IMR-90 (cell line): ENCODE data around the gene ZNF581. TPM values are rescaled to one million over a fixed set of nuclear protein-coding genes. Genes with fewer than 3 reads are reported as not detected.

Experiments used
- ATAC-seq: fragments of 200-7000 bp; cut with Tn5 transposase; 2 replicates; pipeline ENCODE4 v1.9.1; 2020; ENCODE audit warnings: low read depth, mild to moderate bottlenecking, moderate library complexity
- BruUV-seq: library from RNA; stranded (reverse); fragments of 400-500 nt; replicated peaks from 2 replicates; lab custom pipeline; 2021; lab: Mats Ljungman, UMichigan
- CTCF ChIA-PET: fragments of 300-600 bp; formaldehyde crosslinking; extraction: SDS; loops from one replicate; lab custom pipeline; 2021; ENCODE audit warnings: antibody characterized with exemption; lab: Yijun Ruan, JAX
- POLR2A ChIA-PET: fragments of 300-600 bp; sonication (Branson Sonifier 250); formaldehyde crosslinking; loops from one replicate; lab custom pipeline; 2022; ENCODE audit warnings: antibody characterized with exemption; ENCODE audit not compliant: unreplicated experiment; lab: Charles Lee
- DNase-seq: peaks from one replicate; pipeline ENCODE4 v3.0.0; 2013
- H2AFZ ChIP-seq: replicated peaks from 2 replicates; pipeline ENCODE3; 2013; ENCODE audit warnings: low read length, mild to moderate bottlenecking; ENCODE audit not compliant: poor library complexity
- H2AK5ac ChIP-seq: 2 replicates; pipeline ENCODE4 v1.6.1; 2013; ENCODE audit warnings: low read depth, low read length, inconsistent platforms
- H2AK9ac ChIP-seq: replicated peaks from 2 replicates; pipeline ENCODE3; 2013; ENCODE audit warnings: mild to moderate bottlenecking, low read depth, low read length, moderate library complexity; ENCODE audit not compliant: poor library complexity
- H2BK120ac ChIP-seq: 2 replicates; pipeline ENCODE4 v1.6.1; 2013; ENCODE audit warnings: low read depth, low read length, inconsistent platforms
- H2BK15ac ChIP-seq: 3 replicates; pipeline ENCODE4 v1.6.1; 2013; ENCODE audit warnings: low read depth, low read length, inconsistent platforms
- H2BK20ac ChIP-seq: 2 replicates; pipeline ENCODE4 v1.6.1; 2013; ENCODE audit warnings: low read depth, mild to moderate bottlenecking, inconsistent platforms, low read length, moderate library complexity
- H2BK5ac ChIP-seq: 2 replicates; pipeline ENCODE4 v1.6.1; 2013; ENCODE audit warnings: mild to moderate bottlenecking, low read depth, low read length, inconsistent platforms; ENCODE audit not compliant: poor library complexity, severe bottlenecking
- H3K14ac ChIP-seq: replicated peaks from 2 replicates; pipeline ENCODE4 v1.6.1; 2013; ENCODE audit warnings: low read depth, low read length, inconsistent platforms
- H3K18ac ChIP-seq: 2 replicates; pipeline ENCODE4 v1.6.1; 2013; ENCODE audit warnings: low read depth, low read length, control low read depth
- H3K23ac ChIP-seq: 2 replicates; pipeline ENCODE4 v1.6.1; 2013; ENCODE audit warnings: low read depth, low read length, inconsistent platforms
- H3K27ac ChIP-seq: 2 replicates; pipeline ENCODE4 v1.5.1; 2013; ENCODE audit warnings: mild to moderate bottlenecking, control low read depth, low read length; ENCODE audit not compliant: insufficient read depth
- H3K27me3 ChIP-seq: 2 replicates; pipeline ENCODE4 v1.6.1; 2013; ENCODE audit warnings: low read length; ENCODE audit not compliant: control insufficient read depth, insufficient read depth
- H3K36me3 ChIP-seq: 2 replicates; pipeline ENCODE4 v1.6.1; 2013; ENCODE audit warnings: low read length, mixed read lengths; ENCODE audit not compliant: control insufficient read depth, insufficient read depth
- H3K4ac ChIP-seq: 2 replicates; pipeline ENCODE4 v1.6.1; 2013; ENCODE audit warnings: low read depth, low read length, inconsistent platforms
- H3K4me1 ChIP-seq: 2 replicates; pipeline ENCODE4 v1.6.1; 2013; ENCODE audit warnings: low read length, mixed read lengths; ENCODE audit not compliant: control insufficient read depth, insufficient read depth
- H3K4me2 ChIP-seq: 2 replicates; pipeline ENCODE4 v1.6.1; 2013; ENCODE audit warnings: low read depth, mild to moderate bottlenecking, control low read depth, low read length, moderate library complexity
- H3K4me3 ChIP-seq: 2 replicates; pipeline ENCODE4 v1.5.1; 2013; ENCODE audit warnings: low read depth, mild to moderate bottlenecking, control low read depth, low read length, moderate library complexity; ENCODE audit not compliant: insufficient read depth
- H3K56ac ChIP-seq: 2 replicates; pipeline ENCODE4 v1.6.1; 2013; ENCODE audit warnings: low read length, inconsistent platforms; ENCODE audit not compliant: insufficient read depth; ENCODE audit errors: extremely low read depth
- H3K79me1 ChIP-seq, 2 experiments: 2 replicates each; pipeline ENCODE4 v1.6.1; 2013; ENCODE audit warnings: low read length in 2 of 2, inconsistent platforms in 1 of 2, low read depth in 1 of 2
- H3K9ac ChIP-seq: 2 replicates; pipeline ENCODE4 v1.6.1; 2013; ENCODE audit warnings: low read depth, low read length, control low read depth
- H3K9me1 ChIP-seq: 2 replicates; pipeline ENCODE4 v1.6.1; 2013; ENCODE audit warnings: low read length, inconsistent platforms; ENCODE audit not compliant: insufficient read depth
- H3K9me3 ChIP-seq: 2 replicates; pipeline ENCODE4 v1.6.1; 2013; ENCODE audit warnings: low read length; ENCODE audit not compliant: control insufficient read depth, insufficient read depth
- H4K20me1 ChIP-seq: 2 replicates; pipeline ENCODE4 v1.6.1; 2013; ENCODE audit warnings: low read length, inconsistent platforms; ENCODE audit not compliant: insufficient read depth
- H4K5ac ChIP-seq: 2 replicates; pipeline ENCODE4 v1.6.1; 2013; ENCODE audit warnings: mild to moderate bottlenecking, low read depth, low read length, control low read depth
- H4K8ac ChIP-seq, 2 experiments: 2 replicates each; pipeline ENCODE4 v1.6.1; 2013; ENCODE audit warnings: low read depth in 2 of 2, low read length in 2 of 2, control low read depth in 1 of 2, inconsistent platforms in 1 of 2
- H4K91ac ChIP-seq: 2 replicates; pipeline ENCODE4 v1.6.1; 2013; ENCODE audit warnings: low read depth, low read length, inconsistent platforms; ENCODE audit not compliant: insufficient read depth
- CHD1 ChIP-seq: IDR thresholded peaks from 2 replicates; pipeline ENCODE4 v1.6.1; 2012; ENCODE audit warnings: low read depth, low read length, improper control_type of control experiment
- MAZ ChIP-seq: IDR thresholded peaks from 2 replicates; pipeline ENCODE4 v1.6.1; 2012; ENCODE audit warnings: low read depth, mild to moderate bottlenecking, low read length, improper control_type of control experiment, moderate library complexity, borderline replicate concordance
- POLR2A ChIP-seq: IDR thresholded peaks from 2 replicates; pipeline ENCODE4 v1.6.1; 2012; ENCODE audit warnings: mild to moderate bottlenecking, low read depth, low read length
- WGBS, 2 experiments: methylation state at CpG; one replicate each; pipeline versions ENCODE4 v1.1.5 to v1.1.7; 2013; ENCODE audit warnings: missing lambda C conversion rate in 2 of 2; ENCODE audit not compliant: insufficient read length in 1 of 2; ENCODE audit errors: extremely low coverage in 2 of 2; 5-methylcytosine and 5-hydroxymethylcytosine counted together
- dilution Hi-C: fragments of 300-500 bp; cut with HindIII; formaldehyde crosslinking; loops from one replicate; pipeline ENCODE4 v1.14.3; 2018; ENCODE audit warnings: low sequenced_read_pairs; ENCODE audit not compliant: unreplicated experiment
- in situ Hi-C: fragments of 300-500 bp; cut with MboI; formaldehyde crosslinking; loops from 3 replicates; pipeline ENCODE4 v1.14.3; 2019; ENCODE audit warnings: low sequenced_read_pairs, inconsistent platforms, mixed read lengths
- intact Hi-C: fragments of 100-400 bp; cut with micrococcal nuclease; formaldehyde crosslinking; loops from 2 replicates; pipeline ENCODE4 v1.10.0; 2022
- polyA plus RNA-seq, 3 experiments: library from polyadenylated mRNA; depleted of rRNA; stranded (reverse); fragments of >200 nt; gene quantifications; 2 replicates each; pipeline ENCODE4 v1.2.3, GENCODE V29; 2012; ENCODE audit warnings: low replicate concordance in 1 of 3
- total RNA-seq: library from RNA; depleted of rRNA; stranded (reverse); fragments of >200 nt; gene quantifications from 2 replicates; pipeline ENCODE4 v1.2.3, GENCODE V29; 2012
- TF ChIP-seq, protein P1 (sequence below): conservative IDR thresholded peaks from 2 replicates; pipeline ENCODE4 v1.5.1; 2012; ENCODE audit warnings: mild to moderate bottlenecking, low read depth, low read length, improper control_type of control experiment

ZNF581 gene
- total and polyA plus RNA-seq, 2 of the 4 experiments (the other 2 are of a cell fraction) = 9.7 to 21.9 TPM

GRCh38 chr19:55599468-55599841 is 44.0 kb upstream of the ZNF581 start, which contains the start of gene FIZ1:
Gene FIZ1 (minus strand): TSS chr19:55599517. CDS start chr19:55597865, 1,652 bp downstream.
- H3K4me2 ChIP-seq = peak within 1 kb of the TSS; percentile 69
- H3K18ac ChIP-seq = peak within 1 kb of the TSS; percentile 86
- peak; percentile 98 for DNase-seq
- peak within 1 kb of the TSS; percentile 95 for H3K27ac ChIP-seq
- peak within 1 kb of the TSS; percentile 98 for H2AFZ ChIP-seq
- intact Hi-C loops = no loop called here
- H4K91ac ChIP-seq = peak within 1 kb of the TSS; percentile 99
- H3K4me3 ChIP-seq = peak within 1 kb of the TSS; percentile 56
- H3K56ac ChIP-seq = peak within 1 kb of the TSS; percentile 100
- H3K27me3 ChIP-seq = no peaks in the 10 kb centered on the region
- H3K4ac ChIP-seq = peak within 1 kb of the TSS; percentile 100
- peak within 1 kb of the TSS; percentile 100 for H3K23ac ChIP-seq
- peak within 1 kb of the TSS; percentile 97 to 100 for H4K8ac ChIP-seq
- H3K79me1 ChIP-seq = peaks cover 19 to 36% of the 10 kb centered on the region in 2 experiments
- in situ Hi-C loops = no loop called here
- H3K36me3 ChIP-seq = peaks cover 20% of the 10 kb centered on the region
- peak within 1 kb of the TSS; percentile 100 for H3K14ac ChIP-seq
- no TSS peak for BruUV-seq
- 0% methylated on average over 9 of the region's 23 CpGs; no CpG with 5 or more reads in 1 of the 2 experiments for WGBS, 2 experiments
- peak; percentile 82 for ATAC-seq
- H2AK9ac ChIP-seq = peak within 1 kb of the TSS; percentile 100
- H3K9ac ChIP-seq = peak within 1 kb of the TSS; percentile 95
- peak within 1 kb of the TSS; percentile 96 for H2BK5ac ChIP-seq
- H3K9me1 ChIP-seq = peaks cover 13% of the 10 kb centered on the region
- peak within 1 kb of the TSS; percentile 99 for H2BK20ac ChIP-seq
- no peaks in the 10 kb centered on the region for H3K9me3 ChIP-seq
- peak within 1 kb of the TSS; percentile 87 for H4K5ac ChIP-seq
- dilution Hi-C loops = no loop called here
- TF ChIP-seq CHD1 (peak; percentile 81; the same call in 1 of the 2 replicates), MAZ (peak; percentile 85), POLR2A (peak; percentile 64)
- TF ChIP-seq, protein P1, sequence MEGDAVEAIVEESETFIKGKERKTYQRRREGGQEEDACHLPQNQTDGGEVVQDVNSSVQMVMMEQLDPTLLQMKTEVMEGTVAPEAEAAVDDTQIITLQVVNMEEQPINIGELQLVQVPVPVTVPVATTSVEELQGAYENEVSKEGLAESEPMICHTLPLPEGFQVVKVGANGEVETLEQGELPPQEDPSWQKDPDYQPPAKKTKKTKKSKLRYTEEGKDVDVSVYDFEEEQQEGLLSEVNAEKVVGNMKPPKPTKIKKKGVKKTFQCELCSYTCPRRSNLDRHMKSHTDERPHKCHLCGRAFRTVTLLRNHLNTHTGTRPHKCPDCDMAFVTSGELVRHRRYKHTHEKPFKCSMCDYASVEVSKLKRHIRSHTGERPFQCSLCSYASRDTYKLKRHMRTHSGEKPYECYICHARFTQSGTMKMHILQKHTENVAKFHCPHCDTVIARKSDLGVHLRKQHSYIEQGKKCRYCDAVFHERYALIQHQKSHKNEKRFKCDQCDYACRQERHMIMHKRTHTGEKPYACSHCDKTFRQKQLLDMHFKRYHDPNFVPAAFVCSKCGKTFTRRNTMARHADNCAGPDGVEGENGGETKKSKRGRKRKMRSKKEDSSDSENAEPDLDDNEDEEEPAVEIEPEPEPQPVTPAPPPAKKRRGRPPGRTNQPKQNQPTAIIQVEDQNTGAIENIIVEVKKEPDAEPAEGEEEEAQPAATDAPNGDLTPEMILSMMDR = no peak
- CTCF ChIA-PET = interaction anchor here (1.3 kb wide), 1 partner anchor 132 kb away, joined by 6 read pairs; no protein-coding TSS in a partner anchor
- POLR2A ChIA-PET = interaction anchor here (0.7 to 1.4 kb wide), 5 partner anchors 14 to 26 kb away, joined by 3 to 10 read pairs (median 4); partner anchors contain the start of gene ZNF579
- H2AK5ac ChIP-seq = peak within 1 kb of the TSS; percentile 99
- H3K4me1 ChIP-seq = peaks cover 4% of the 10 kb centered on the region; the same call in 1 of the 2 replicates
- H4K20me1 ChIP-seq = no peaks in the 10 kb centered on the region
- H2BK15ac ChIP-seq = peak within 1 kb of the TSS; percentile 100; the same call in 2 of the 3 replicates
- H2BK120ac ChIP-seq = peak within 1 kb of the TSS; percentile 99
